ENCODE data around the gene DPH7. TPM values are rescaled to one million over a fixed set of nuclear protein-coding genes. Genes with fewer than 3 reads are reported as not detected.
A peak's percentile ranks its signal among the peaks of the same experiment; 100 is the strongest.

DPH7 gene
- total RNA-seq, 2 donors from 2014 or later: 44.4 to 46.5 TPM

- H3K36me3 ChIP-seq (replicated peaks in 1 of 2; ENCODE audit: insufficient read depth in 1 of 2, low read depth in 2 of 2): peaks cover 0 to 9% of the 10 kb centered on the region in 2 donors
- no peaks in the 10 kb centered on the region for H3K27me3 ChIP-seq
- intact Hi-C loops (cut with DNase I): no loop called here
- H3K4me3 ChIP-seq: no peak overlapping the region
- peak overlapping the region in 2 of 4 donors; percentile 44 to 88 for H3K27ac ChIP-seq
- no peaks in the 10 kb centered on the region for H3K9me3 ChIP-seq
- DNase-seq (peak in 1 of 4 donors; percentile 27), ATAC-seq (no peak)
- TF ChIP-seq CTCF (IDR thresholded peaks at IDR 0.05) (no peak), POLR2A (IDR thresholded peaks at IDR 0.05) (no peak)
- 40% methylated on average over 1 to 19 of the region's 19 CpGs for WGBS, 2 donors
- H3K4me1 ChIP-seq: peaks cover 62% of the 10 kb centered on the region
Observed at GRCh38 chr9:137615387-137615871, 36.7 kb upstream of the DPH7 start.

GRCh38 chr9:137614631-137615386 lies 36.1 kb upstream of the DPH7 start:
- H3K4me3 ChIP-seq: no peak overlapping the region
- 84 to 92% methylated on average over 11 to 18 of the region's 25 CpGs for WGBS, 2 donors
- ATAC-seq: no peak
- TF ChIP-seq CTCF (IDR thresholded peaks at IDR 0.05) (no peak), POLR2A (IDR thresholded peaks at IDR 0.05) (no peak)
- no peaks in the 10 kb centered on the region for H3K27me3 ChIP-seq
- peaks cover 0 to 9% of the 10 kb centered on the region in 2 donors for H3K36me3 ChIP-seq (replicated peaks in 1 of 2; ENCODE audit: insufficient read depth in 1 of 2, low read depth in 2 of 2)
- intact Hi-C loops (cut with DNase I): no loop called here
- no peaks in the 10 kb centered on the region for H3K9me3 ChIP-seq
- H3K27ac ChIP-seq: peak overlapping the region in 2 of 4 donors; percentile 44 to 88
- peaks cover 63% of the 10 kb centered on the region for H3K4me1 ChIP-seq
- peak in 1 of 4 donors; percentile 39 for DNase-seq

GRCh38 chr9:137613738-137614523 lies 35.2 kb upstream of the DPH7 start:
- Histone ChIP-seq H3K4me3 (no peak overlapping the region), H3K36me3 (replicated peaks in 1 of 2; ENCODE audit: insufficient read depth in 1 of 2, low read depth in 2 of 2) (peaks cover 0 to 9% of the 10 kb centered on the region in 2 donors), H3K9me3 (no peaks in the 10 kb centered on the region), H3K4me1 (peaks cover 63% of the 10 kb centered on the region), H3K27me3 (no peaks in the 10 kb centered on the region), H3K27ac (peak overlapping the region; percentile 88 to 98 (median 92))
- DNase-seq (no peak), ATAC-seq (no peak)
- 89 to 100% methylated on average over 7 to 12 of the region's 27 CpGs for WGBS, 2 donors
- intact Hi-C loops (cut with DNase I): no loop called here
- TF ChIP-seq CTCF (IDR thresholded peaks at IDR 0.05) (no peak), POLR2A (IDR thresholded peaks at IDR 0.05) (no peak)

- Histone ChIP-seq H3K9me3 (no peaks in the 10 kb centered on the region), H3K4me3 (no peak overlapping the region), H3K36me3 (replicated peaks in 1 of 2; ENCODE audit: insufficient read depth in 1 of 2, low read depth in 2 of 2) (peaks cover 0 to 9% of the 10 kb centered on the region in 2 donors), H3K27ac (peak overlapping the region; percentile 88 to 98 (median 92)), H3K4me1 (peaks cover 69% of the 10 kb centered on the region), H3K27me3 (no peaks in the 10 kb centered on the region)
- 63 to 79% methylated on average over 4 to 5 of the region's 5 CpGs for WGBS, 2 donors
- ATAC-seq (no peak), DNase-seq (peak in 1 of 4 donors; percentile 29)
- intact Hi-C loops (cut with DNase I): no loop called here
- no peak for TF ChIP-seq CTCF (IDR thresholded peaks at IDR 0.05)
- no peak for TF ChIP-seq POLR2A (IDR thresholded peaks at IDR 0.05)
Observed at GRCh38 chr9:137613259-137613658, 34.5 kb upstream of the DPH7 start.
